AG04450 (cell line): ENCODE results near the gene FAT2. TPM values are rescaled to one million over a fixed set of nuclear protein-coding genes. Genes with fewer than 3 reads are reported as not detected.

Experiments used
- CTCF ChIA-PET: fragments of 300-600, 350-600 bp; formaldehyde crosslinking; extraction: SDS; loops from one replicate; lab custom pipeline; 2022; ENCODE audit warnings: antibody characterized with exemption, inconsistent platforms; lab: Charles Lee
- POLR2A ChIA-PET: fragments of 350-600 bp; formaldehyde crosslinking; extraction: SDS; loops from one replicate; lab custom pipeline; 2021; ENCODE audit warnings: antibody characterized with exemption, inconsistent platforms; lab: Yijun Ruan, JAX
- DNase-seq: peaks from one replicate; pipeline ENCODE4 v3.0.0-alpha.2; 2011; ENCODE audit warnings: low read depth, low spot score
- H3K27ac ChIP-seq: one replicate; pipeline ENCODE4 v1.5.1; 2012; ENCODE audit warnings: low read depth, low read length, control low read depth
- H3K27me3 ChIP-seq: one replicate; pipeline ENCODE4 v1.6.0; 2012; ENCODE audit warnings: low read length; ENCODE audit not compliant: control insufficient read depth, insufficient read depth
- H3K4me3 ChIP-seq: 2 replicates; pipeline ENCODE4 v1.5.1; 2011; ENCODE audit warnings: mild to moderate bottlenecking, low read depth, low read length, control low read depth
- H3K9me3 ChIP-seq: 2 replicates; pipeline ENCODE4 v1.5.1; 2012; ENCODE audit warnings: low read length; ENCODE audit not compliant: control insufficient read depth, insufficient read depth
- CTCF ChIP-seq: IDR thresholded peaks from 2 replicates; pipeline ENCODE4 v1.5.1; 2011; ENCODE audit warnings: low read depth, low read length, control low read depth, inconsistent platforms
- polyA plus RNA-seq: library from polyadenylated mRNA; depleted of rRNA; stranded (reverse); fragments of >200 nt; gene quantifications from 2 replicates; pipeline ENCODE4 v1.2.3, GENCODE V29; 2011

The FAT2 gene
- polyA plus RNA-seq, 1 experiment = 0.01 TPM

GRCh38 chr5:151602806-151603205 is 11.7 kb upstream of the FAT2 start:
- no peak for TF ChIP-seq CTCF
- Histone ChIP-seq H3K27ac (no peak overlapping the region), H3K9me3 (no peaks in the 10 kb centered on the region), H3K27me3 (peaks cover 12% of the 10 kb centered on the region), H3K4me3 (no peak overlapping the region)
- ChIA-PET CTCF (no interaction called here), POLR2A (no interaction called here)
- DNase-seq = no peak

GRCh38 chr5:151601391-151601790 is 10.3 kb upstream of the FAT2 start:
- Histone ChIP-seq H3K9me3 (no peaks in the 10 kb centered on the region), H3K27ac (no peak overlapping the region), H3K27me3 (peaks cover 12% of the 10 kb centered on the region), H3K4me3 (no peak overlapping the region)
- ChIA-PET CTCF (interaction anchor here (1.1 kb wide), 1 partner anchor 486 kb away, joined by 3 read pairs; no protein-coding TSS in a partner anchor), POLR2A (no interaction called here)
- TF ChIP-seq CTCF = no peak
- DNase-seq = no peak

- TF ChIP-seq CTCF = no peak
- Histone ChIP-seq H3K4me3 (no peak overlapping the region), H3K9me3 (no peaks in the 10 kb centered on the region), H3K27me3 (peaks cover 15% of the 10 kb centered on the region), H3K27ac (no peak overlapping the region)
- CTCF ChIA-PET = interaction anchor here (1.1 kb wide), 1 partner anchor 485 kb away, joined by 3 read pairs; no protein-coding TSS in a partner anchor
- DNase-seq = no peak
- POLR2A ChIA-PET = no interaction called here
Observed at GRCh38 chr5:151600069-151600665, 9.0 kb upstream of the FAT2 start.

GRCh38 chr5:151598984-151599383 is 7.9 kb upstream of the FAT2 start:
- DNase-seq = no peak
- Histone ChIP-seq H3K27ac (no peak overlapping the region), H3K4me3 (no peak overlapping the region), H3K9me3 (no peaks in the 10 kb centered on the region), H3K27me3 (peaks cover 15% of the 10 kb centered on the region)
- POLR2A ChIA-PET = no interaction called here
- CTCF ChIA-PET = no interaction called here
- no peak for TF ChIP-seq CTCF

- Histone ChIP-seq H3K4me3 (no peak overlapping the region), H3K27me3 (peaks cover 15% of the 10 kb centered on the region), H3K9me3 (no peaks in the 10 kb centered on the region), H3K27ac (no peak overlapping the region)
- no peak for TF ChIP-seq CTCF
- CTCF ChIA-PET = no interaction called here
- no peak for DNase-seq
- POLR2A ChIA-PET = no interaction called here
Observed at GRCh38 chr5:151598549-151598948, 7.4 kb upstream of the FAT2 start.
